ENCODE data around the gene ASMTL.
A peak's percentile ranks its signal among the peaks of the same experiment; 100 is the strongest.
"Not testable (repeated sequence)": the region's sequence is repeated elsewhere in the genome, so short reads cannot be mapped to it uniquely, and the experiment has no call there.

Gene ASMTL

DNA sequence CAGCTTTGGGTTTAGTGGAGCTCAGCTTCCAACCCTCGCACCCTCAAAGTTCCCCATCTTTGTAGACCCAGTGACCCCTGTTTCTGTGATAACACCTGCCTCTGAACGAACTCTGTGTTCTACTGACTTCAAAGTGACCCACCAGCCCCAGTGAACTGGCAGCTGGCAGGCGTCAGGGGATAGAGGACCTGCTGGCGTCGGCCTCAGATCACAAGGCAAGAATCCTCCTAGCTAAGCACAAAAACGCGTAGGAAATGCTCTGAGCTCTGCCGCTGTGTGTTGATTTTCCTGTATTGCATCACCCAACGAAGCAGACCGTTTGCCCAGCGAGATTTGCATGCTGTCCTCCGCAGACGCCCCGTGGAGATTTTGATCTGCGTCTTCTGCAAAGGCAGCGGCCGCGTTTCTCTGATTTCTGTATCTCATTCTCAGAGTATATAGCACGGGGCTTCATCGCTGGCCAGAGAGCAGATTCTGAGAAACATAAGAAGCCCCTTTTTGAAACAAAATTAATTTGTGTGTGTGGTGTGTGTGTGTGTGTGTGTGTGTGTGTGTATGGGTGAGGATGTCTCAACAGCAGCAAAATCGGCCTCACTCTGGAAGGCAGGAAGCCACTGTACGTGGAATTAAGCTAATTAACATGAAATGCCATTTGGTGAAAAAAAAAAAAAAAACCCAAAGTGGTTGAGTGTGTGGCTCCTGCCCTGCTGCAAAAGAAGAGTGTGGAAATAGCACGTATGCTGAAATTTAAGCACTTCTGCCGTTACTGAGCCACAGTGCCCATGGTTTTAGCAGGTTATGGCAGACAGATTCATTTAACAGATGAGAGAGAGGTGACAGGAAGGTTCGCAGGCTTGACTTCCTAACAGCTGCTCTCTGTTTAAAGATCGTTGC lies 29.2 kb upstream of the ASMTL start:
- peak; percentile 61 for DNase-seq

DNA sequence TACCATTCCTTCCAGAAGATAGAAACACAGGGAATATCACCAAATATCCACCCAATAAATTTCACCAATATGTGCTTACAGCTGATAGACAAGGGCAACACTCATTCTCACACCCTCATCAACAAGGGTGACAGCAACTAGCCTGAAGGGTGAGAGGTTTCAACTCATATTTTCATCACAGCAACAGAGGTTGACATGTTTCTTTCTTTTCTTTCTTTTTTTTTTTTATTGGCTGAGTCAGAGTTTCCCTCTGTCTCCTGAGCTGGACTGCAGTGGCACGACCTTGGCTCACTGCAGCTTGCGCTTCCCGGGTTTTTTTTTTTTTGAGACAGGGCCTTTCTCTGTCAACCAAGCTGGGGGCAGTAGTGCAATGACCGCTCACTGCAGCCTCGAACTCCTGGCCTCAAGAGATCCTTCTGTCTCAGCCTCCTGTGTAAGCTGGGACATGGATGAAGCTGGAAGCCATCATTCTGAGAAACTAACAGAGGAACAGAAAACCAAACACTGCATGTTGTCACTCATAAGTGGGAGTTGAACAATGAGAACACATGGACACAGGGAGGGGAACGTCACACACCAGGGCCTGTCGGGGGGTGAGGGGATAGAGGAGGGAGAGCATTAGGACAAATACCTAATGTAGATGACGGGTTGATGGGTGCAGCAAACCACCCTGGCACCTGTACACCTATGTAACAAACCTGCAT lies 27.5 kb upstream of the ASMTL start:
- no peak for DNase-seq

DNA sequence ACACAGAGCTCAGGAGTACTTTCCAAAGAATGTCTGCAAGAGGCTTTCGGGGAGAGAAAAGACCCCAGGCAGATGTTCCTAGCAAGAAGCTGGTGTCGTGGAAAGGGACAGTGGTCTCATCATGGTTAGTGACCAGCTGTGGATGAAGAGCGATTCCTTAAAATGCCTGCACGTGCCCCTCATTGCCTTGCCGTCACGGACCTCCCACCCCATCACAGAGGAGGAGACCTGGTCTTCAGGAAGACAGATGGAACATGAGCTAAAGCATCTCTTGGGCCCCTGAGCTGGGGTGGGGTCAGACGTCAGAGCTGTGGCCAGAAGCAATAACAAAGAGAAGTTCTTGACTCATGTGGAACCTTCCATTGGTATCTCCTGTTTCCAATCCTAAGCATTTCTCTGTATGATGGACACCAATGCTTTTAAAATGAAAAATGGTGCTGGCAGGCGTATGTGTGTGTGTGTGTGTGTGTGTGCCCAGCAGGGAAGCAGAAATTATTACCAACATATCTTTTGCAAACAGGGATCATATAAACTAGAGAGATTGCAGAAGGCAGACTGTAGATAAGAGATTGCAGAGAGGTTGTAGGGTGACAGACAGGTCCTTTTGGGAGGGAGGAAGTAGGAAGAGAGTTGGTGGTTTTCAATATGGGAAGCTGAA lies 25.2 kb upstream of the ASMTL start:
- DNase-seq, result no peak

DNA sequence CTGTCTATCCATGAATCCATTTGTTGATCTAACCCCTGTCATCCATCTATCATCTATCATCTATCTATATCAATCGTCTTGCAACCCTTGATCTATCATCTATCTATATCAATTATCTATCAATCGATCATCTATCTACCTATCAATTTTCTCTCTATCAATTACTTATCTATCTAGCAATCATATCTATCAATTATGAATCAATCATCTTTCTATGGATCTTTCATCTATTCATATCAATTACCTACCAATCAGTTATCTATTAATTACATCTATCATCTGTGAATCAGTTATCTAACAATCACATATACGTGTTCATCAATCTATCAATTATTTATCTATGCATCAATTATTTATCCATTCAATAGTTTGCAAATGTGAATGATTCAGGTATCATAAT lies 24.5 kb upstream of the ASMTL start:
- DNase-seq, result no peak

DNA sequence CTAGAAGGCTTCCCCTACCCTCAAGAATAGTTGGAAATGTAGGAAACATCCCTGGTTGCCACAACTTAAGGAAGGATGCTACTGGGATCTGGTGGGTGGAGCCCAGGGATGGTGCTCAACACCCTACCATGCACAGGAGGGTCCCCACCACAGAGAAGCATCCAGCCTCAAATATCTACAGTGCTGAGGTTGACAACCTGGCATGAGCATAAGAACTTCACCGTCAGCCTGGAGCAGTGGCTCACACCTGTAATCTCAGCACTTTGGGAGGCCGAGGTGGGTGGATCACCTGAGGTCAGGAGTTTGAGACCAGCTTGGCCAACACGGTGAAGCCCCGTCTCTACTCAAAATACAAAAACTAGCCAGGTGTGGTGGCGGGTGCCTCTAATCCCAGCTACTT lies 24.0 kb upstream of the ASMTL start:
- DNase-seq, result no peak

DNA sequence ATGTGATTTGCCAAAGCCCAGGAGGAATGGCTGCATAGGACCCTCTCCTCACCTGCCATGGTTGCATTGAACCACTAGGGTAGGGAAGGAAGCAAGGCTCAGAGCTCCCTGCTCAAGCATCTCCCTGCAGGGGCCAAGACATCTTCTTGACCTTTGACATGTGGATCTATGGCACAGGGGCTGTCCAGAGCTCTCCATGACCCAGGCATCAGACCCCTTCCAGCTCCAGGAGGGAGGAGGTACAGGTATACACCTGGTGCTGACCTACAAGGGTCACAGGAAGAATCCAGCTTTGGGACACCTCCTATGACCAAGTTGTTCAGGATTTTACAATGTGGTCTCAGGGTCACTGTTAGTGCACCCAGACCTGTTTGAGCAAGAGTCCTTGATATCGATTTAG lies 23.2 kb upstream of the ASMTL start:
- no peak for DNase-seq

DNA sequence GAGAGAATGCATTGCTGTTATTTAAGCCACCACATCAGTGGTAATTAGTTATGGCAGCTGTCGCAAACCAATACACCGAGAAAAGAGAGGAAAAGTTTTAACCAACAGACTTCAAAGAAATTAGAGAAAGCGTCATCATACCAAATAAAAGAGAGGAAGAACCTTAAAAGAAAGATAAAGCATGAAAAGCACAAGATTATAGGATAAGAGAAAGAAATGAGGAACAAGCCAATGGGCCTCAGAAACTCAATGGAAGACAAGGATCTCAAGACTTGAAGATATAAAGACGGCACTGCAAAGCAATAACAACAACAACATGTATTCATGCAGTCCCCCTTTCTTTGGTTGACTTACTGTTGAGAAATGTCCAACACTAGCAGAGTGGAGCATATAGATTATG lies 22.8 kb upstream of the ASMTL start:
- no peak for DNase-seq

DNA sequence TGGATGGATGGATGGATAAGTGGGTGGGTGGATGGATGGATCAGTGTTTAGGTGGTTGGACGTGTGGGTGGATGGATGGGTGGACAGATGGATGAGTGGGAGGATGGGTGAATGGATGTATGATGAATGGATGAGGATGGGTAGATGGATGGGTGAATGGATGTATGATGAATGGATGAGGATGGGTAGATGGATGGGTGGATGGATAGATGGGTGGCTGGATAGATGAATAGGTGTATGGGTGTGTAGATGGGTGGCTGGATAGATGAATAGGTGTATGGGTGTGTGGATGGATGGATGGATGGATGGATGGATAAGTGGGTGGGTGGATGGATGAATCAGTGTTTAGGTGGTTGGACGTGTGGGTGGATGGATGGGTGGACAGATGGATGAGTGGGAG lies 21.9 kb upstream of the ASMTL start:
- DNase-seq, result not testable (repeated sequence)

DNA sequence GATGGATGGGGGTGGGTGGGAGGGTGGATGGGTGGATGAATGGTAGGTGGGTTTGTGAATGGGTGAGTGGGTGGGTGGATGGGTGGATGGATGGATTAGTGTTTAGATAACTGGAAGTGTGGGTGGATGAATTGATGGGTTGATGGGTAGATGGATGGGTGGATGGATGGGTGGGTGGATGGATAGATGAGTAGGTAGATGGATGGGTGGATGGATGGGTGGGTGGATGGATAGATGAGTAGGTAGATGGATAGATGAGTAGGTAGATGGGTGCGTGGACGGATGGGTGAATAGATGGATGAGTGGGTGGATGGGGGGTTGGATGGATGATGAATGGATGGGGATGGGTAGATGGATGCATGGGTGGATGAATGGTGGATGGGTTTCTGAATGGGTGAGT lies 20.3 kb upstream of the ASMTL start:
- no peak for DNase-seq

DNA sequence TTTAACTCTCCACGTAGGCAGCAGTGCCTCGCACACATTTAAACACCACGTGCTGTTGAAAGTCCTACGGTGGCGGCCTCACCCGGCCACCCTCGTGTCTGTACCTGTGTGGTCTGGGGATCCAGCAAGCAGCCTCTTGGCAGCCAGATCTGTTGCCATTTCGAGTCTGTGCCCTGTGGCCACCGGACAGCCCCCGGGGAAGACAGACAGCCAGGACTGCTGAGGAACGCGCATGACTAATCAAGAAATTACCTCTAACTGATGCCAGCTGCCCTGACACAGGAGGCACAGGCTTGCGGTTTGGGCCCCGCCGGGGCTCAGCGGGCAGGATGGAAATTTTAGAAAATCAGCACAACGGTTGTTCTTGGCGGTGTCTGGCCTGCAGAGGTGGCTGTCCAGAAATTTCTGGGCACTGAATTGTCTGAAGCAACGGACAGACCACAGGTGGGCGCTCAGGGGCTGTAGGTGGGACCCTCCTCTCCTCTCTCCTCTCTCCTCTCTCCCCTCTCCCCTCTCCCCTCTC lies 15.6 kb upstream of the ASMTL start:
- DNase-seq, result peak; percentile 67

DNA sequence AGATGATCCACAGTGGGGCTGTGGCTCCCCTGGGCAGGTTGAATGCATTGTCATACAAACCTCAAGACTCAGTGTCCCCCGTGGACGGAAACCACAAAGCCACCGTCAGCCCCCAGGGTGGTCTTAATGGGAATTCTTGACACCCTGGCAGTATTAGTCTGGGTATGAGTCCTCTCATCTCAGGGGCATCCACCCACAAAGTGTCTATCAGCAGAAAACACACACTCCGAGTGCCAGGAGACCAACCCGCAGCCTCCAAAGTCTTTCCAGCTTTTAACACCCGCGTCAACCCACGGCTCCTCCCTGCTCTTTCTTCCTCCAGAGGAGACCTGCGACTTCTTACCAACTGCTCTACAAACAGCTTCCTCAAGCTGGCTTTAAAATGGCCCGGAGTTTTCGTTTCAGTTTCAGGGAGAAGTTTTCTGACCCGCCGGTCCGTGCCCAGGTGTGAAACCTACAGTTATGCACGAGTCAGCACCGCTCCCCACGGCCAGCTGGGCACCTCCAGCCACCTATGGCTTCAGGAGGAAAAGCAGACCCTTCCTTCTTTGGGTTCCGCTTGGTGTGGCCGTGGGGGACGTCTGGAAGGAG lies 14.4 kb upstream of the ASMTL start:
- no peak for DNase-seq

DNA sequence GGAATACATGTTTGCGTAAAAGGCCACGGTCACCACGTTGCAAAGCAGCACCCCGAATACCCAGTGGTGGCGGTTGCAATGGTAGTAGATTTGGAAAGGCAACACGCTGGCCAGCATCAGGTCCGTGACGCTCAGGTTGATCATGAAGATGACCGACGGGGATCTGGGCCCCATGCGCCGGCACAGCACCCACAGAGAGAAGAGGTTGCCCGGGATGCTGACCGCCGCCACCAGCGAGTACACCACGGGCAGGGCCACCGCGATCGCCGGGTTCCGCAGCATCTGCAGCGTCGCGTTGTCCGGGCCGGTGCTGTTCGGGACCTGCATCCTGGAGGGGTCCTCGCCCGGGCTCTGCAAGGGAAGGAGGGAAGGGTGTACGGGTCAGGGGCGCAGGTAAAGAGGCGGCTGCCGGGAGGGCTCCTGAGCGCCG lies 13.5 kb upstream of the ASMTL start:
- DNase-seq, result no peak

DNA sequence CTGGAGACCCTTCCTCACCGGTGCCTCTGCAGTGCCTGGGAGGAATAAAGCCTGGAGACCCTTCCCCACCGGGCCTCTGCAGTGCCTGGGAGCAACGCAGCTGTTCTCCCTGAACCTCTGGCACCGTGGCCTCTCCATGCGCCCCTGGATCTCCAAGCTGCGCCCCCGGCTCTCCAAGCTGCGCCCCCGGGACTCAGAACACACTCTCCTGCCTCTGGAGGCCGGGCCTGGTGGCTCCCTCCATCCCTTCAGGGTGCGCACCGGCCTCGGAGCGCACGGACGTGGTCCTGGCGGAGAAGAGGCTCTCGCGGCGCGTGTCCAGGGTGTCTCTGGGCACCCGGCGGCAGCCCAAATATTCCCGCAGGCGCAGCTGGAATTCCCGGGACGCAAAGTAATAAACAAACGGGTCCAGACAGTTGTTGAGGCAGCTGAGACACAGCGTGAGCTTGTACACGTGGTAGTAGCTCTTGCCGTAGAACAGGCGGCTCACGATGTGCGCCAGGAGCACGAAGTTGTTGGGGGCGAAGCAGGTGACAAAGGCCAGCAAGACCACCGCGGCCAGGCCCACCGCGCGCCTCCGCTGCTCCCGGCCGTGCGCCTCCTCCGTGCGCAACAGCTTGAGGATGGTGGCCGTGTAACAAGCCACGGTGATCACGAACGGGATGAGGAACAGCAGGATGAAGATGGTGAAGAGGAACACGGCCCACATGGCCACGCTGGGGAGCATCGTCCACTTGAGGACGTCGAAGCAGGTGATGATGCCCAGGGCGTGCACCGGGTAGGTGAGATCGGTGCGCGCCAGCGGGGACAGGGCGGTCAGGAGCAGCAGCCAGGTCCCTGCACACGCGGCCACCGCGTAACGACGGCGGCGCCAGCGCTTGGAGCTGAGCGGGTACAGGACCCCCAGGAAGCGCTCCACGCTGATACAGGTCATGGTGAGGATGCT lies 12.8 kb upstream of the ASMTL start:
- no peak for DNase-seq

DNA sequence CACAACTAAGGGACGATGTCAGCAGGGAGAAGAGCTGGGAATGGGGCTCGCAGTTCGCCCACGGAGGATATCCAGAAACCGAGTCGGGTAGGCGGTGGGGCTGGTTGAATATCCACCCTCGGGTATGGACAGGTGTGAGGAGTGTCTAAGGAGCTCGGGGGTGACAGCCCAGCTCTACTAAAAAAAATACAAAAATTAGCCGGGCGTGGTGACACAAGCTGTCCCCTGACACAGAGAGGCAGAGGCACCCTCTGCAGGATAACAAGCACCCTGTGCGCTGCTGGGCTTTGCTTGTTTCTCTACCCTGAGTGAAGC lies 12.2 kb upstream of the ASMTL start:
- no peak for DNase-seq

DNA sequence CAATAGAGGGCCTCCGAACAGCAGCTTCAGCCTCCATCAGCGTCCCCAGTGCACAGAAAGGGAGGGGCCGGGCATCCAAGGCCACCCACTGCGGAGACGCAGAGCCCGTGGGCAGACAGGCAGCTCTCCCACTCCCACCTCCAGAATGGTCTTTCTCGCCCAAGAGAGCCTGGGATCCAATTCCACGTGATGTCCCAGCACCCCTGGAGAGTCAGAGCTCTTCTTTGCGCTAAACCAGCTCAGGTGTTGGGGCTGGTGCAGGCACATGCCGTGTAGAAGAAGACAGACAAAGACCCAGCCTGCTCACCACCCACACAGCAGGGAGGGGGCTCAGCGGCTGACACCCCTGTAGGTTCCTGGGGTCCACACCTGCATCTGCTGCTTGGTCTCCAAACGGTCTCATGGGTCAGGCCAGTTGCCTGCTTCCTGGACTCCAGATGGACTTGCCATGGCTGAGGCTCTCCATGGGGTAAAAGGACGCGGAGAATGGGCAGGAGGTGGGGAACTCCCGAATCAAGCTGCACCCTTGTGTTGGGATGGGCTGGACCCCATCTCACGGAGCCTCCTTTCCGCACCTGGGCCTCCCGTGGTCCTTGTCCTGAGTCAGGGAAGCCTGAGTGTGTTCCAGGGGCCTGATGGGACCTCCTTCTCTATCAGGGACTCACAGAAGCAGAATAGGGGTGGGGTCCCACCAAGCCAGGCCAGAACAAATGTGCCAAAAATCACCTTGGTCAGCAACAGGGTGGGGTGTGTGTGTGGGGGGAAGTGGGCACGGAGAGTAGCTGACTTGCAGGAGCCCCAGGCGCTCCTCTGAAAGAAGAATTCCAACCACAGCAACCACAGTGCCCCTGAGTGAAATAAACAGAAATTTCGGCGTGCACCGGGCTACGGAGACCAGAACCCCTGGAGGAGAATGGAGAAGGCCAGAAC lies 11.6 kb upstream of the ASMTL start:
- DNase-seq, result no peak

DNA sequence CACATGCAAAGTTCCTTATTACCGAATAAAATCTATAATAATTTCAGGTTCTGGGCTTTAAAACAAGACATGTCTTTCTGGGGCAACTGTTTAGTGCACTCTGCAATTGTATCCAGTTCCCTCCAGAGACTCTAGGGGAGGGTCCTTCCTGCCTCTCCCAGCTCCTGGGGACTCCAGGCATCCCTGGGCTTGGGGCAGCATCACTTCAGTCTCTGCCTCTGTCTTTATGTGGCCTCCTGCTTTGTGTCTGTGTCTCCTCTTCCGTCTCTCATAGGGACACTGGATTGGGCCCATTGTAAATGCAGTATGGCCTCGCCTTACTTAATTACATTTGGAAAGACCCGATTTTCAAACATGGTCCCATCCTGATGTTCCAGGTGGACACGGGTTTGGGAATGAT lies 10.9 kb upstream of the ASMTL start:
- no peak for DNase-seq

DNA sequence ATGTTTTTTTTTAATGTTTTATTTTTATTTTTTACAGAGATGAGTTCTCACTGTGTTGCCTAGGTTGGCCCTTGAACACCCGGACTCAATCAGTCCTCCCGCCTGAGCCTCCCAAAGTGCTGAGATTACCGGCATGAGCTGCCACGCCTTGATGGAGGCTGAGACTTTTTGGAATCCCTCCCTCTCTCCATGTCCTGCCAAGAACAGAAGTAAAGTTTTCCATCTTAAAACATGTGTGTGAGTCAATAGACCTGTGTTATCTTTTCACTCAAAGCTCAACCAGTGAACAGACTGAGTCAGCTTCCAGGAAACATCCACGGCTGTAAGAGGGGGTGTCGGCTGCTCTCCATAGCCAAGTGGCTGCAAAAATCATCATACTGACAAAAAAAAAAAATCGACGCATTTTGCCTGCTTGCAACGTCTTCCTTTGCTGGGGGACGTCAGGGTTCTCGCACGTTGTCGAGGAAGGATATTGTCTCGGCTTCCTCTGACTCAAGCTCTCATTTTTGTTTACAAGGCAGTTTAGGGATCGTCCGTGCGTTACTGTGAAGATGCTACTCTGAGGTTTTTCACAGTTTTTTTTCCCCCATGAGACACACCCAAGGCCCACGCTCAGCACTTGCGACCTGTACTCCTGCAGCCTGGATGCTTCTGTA lies 10.0 kb upstream of the ASMTL start:
- peak; percentile 56 for DNase-seq

DNA sequence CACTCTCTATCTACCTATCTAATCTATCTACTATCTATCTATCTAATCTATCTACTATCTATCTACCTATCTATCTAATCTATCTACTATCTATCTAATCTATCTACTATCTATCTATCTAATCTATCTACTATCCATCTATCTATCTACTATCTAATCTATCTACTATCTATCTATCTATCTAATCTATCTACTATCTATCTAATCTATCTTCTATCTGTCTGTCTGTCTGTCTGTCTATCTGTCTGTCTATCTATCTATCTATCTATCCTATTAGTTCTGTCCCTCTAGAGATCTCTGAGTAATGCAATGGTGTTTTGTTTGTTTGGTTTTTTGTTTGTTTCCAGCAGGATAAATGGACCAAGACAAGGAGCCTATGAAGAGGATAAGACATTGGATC lies 9.4 kb upstream of the ASMTL start:
- no peak for DNase-seq

DNA sequence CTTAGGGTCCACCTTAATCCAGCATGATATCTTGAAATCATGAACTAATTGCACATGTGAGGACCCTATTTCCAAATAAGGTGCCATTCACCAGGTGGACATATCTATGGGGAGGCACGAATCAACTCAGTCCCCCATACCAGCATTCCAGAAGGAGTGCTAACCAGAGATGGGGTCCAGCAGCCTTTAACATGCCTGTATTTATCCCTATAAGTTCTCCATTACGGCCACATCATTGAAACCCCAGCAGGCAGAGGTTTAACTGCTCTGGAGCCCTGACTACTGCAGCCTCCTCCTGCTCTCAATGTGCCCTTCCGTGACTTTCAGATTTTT lies 3.2 kb upstream of the ASMTL start:
- DNase-seq, result no peak

DNA sequence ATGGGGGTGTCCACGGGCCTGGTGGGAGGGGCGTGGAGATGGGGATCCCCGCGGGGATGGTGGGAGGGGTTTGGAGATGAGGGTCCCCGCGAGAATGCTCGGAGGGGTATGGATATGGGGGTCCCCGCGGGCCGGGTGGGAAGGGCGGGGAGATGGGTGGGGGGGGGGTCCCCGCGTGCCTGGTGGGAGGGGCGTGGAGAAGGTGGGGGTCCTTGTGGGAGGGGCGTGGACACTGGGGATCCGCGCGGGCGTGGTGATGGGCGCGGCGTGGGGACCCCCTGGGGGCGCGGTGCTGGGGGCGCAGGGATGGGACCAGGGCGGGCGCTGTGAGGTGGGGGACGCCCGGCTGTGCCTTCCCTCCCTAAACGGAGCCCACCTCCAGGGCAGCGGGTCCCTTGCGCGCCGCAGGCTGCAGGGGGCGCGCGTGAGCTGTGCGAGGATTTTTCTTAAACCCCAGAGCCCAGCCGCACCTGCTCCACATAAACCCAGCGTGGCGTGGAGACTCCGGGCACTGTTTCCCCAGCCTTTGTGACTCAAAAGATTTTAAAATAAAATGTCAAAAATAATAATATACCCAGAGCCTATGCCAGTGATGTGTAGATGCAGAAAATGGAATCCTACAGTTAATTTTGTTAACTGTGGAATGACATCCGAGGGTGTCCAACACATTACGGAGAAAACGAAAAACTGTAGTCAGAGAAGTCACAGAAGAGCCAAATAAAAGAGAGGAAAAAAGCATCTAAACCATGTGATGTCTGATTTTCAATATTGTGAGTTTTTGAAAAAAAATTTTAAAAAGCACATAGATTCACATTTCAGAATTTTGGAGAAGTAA lies 1.5 kb upstream of the ASMTL start:
- peak; percentile 93 for DNase-seq

All from T-helper 9 cell (primary cell).